HG03354 (cell line): ENCODE data around the gene GABBR2.
A peak's percentile ranks its signal among the peaks of the same experiment; 100 is the strongest.

Source experiments
- ATAC-seq: cut with Tn5 transposase; IDR thresholded peaks from one replicate; pipeline ENCODE4 v1.9.1; 2021; ENCODE audit warnings: mild to moderate bottlenecking; ENCODE audit not compliant: unreplicated experiment, poor library complexity, severe bottlenecking

The GABBR2 gene

DNA sequence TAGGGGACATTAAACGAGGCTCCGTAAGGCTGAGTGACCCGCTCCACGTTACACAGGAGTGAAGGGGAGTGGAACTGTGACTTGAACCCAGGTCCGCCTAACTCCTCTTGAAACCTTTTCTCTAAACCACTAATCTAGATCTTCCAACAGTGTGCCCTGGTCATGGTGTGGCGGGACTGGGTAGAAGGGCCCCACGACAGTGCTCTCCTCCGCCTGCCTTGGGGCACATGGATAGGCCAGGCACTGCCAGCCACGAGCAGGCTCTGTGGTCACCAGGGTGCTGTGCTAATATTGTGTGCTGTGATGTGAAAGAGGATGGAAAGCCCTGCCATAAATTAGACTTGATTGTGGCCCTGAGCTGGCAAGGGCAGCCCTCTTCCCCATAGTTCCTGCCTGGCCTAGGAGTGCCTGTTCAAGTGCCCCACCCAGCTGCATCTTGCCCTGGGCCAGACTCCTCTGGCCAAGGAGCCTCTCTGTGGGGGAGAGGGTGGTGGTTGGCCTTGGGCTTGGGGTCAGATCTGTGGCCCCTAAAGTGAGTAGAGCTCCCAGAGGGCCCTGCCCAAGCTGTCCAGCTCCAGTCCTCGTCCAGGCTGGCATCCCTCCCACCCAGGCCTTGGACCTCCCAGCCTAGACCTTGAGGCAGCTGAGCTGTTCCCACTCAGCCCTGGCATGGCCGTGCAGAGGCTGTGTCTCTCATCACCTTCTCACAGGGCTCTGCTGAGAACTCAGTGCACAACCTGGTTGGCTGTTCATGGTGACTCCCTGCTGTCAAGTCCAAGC, 385.5 kb downstream of the GABBR2 start:
- ATAC-seq: no peak

DNA sequence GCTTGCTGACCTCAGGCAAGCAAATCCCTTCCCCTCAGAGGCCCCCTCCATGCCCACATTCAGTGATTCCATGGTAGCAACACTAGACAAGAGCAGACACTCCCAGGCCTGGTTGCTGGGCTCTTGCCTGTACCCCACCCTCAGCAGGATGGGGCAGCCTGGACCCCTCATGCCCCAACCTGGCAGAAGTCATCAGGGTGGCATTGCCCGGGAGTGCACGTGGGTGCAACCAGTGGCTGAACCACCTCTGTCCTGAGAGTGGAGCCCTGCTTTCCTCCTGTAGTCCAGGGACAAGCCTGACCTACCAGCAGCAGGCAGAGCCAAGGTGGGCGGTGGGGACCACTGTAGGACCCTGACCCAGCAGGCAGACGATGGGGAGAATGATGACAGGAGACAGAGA, 387.5 kb downstream of the GABBR2 start:
- ATAC-seq: no peak

DNA sequence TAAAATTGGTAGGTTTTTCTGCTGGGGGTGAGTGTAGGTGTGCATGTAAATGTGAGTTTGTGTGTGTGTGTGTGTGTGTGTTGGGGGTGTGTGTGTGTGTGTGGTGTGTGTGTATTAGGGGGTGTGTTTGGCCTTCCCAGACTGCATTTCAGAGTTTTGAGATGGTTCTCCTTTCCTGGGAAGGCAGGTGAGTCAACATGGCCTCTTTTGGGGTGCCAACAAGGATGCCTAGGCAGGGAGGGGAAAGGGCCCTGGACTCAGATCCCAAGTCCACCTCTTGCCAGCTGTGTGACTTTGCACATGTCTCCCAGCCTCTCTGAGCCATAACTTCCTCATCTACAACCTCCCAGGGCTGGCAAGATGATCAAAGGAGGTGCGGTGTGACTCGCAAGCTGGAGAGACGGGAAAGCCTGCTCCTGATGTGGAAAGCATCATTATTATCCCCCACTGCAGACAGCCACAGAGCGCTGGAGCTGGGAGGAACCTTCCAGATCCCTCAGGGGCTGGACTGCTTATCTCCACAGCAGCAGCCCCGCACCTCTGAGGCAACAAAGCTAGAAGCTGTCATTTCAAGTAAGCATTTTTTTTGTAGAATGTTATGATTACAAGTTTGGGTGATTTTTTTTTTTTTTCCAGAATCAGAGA, 389.8 kb downstream of the GABBR2 start:
- no peak for ATAC-seq

DNA sequence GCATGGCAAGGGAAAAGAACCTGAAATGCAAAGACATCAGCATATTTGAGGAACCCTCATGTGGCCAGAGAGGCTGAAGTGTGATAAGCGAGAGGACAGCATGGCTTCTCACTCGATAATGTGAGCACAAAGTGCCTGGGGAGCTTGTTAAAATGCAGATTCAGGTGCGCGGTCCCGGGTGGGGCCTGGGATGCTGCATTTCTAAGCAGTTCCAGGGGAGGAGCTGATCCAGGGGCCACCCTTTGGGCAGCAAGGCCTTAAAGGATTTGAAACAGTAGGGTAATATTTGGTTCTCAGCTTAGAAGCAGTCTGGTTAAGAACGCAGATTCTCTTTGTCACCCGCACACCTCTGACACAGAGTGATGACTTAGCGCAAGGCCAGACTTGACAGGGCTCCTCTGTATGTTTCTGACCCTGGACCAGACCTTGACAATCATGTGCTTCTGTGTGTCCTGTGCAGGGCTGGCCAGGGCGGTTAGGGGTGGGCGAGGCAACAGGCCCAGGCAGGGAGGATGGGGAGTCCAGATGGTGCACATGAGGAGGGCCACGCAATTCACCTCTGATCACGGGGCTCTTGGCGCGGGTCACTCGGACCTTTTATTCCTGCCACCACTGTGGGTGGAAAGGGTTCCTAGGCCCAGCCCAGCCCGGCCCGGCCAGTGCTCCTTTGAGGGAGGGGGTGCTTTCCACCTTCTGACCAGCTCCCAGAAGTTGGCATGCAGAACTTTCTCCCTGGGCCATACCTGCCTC, 390.5 kb downstream of the GABBR2 start:
- ATAC-seq: no peak

DNA sequence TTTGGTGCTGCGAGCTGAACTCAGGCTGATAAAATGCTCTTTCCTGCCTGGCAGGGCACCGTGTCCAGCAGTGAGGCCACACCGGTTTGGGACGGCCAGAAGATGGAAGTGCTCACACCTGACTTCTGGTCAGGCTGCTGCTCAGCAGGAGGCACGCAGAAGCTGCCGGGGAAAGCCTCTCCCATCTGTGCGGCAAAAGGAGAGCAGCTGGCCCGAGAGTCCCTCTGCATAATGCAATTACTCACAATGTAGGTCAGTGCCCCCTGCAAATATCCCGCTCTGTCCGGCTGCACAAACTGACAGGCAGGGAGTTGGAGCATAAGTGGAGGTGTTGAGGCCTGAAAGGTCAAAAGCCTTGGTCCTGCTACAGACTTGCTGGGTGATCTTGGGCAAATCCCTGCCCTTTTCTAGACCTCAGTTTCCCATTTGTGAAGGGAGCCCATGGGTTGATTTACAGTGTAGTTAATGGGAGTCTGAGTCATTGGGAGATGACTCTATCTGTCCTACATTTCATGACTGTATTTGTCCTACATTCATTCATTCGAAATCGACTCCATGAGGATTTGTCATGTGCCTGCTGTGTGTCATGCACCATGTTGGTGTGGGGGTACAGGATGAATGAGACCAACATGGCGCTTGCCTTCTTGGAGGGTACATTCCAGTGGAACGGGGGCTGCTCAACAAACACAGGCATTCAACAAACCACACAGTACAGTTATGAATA, 391.4 kb downstream of the GABBR2 start:
- no peak for ATAC-seq

DNA sequence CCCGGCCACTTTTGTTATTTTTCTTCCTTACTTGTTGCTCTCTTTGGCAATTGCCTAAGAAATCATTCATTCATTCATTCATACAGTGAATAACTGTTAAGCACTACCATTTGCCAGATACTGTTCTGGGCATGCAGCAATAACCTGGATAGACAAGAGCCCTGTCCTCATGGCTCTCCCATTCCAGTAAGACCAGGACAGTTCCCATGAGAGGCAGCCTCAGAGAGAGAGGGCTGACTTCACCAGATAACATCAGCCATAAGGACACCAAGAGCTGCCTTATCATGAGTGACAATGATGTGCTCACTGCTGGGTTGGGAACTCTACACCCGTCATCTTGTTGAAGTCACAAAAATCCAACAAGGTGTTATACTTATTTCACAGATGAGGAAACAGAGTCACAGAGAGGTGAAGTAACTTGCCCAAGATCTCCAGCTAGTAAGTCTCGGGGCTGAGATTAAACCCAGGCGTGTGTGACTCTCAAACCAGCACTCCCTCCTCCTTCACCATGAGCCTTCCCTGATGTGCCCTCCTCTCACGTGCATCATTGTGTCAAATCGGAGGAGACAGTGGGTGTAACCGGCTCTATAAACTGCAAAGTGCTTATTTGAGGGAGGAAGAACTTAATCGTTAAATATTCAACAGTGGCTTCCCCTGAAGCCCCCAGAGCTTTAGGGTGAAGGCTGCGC, 392.1 kb downstream of the GABBR2 start:
- no peak for ATAC-seq

DNA sequence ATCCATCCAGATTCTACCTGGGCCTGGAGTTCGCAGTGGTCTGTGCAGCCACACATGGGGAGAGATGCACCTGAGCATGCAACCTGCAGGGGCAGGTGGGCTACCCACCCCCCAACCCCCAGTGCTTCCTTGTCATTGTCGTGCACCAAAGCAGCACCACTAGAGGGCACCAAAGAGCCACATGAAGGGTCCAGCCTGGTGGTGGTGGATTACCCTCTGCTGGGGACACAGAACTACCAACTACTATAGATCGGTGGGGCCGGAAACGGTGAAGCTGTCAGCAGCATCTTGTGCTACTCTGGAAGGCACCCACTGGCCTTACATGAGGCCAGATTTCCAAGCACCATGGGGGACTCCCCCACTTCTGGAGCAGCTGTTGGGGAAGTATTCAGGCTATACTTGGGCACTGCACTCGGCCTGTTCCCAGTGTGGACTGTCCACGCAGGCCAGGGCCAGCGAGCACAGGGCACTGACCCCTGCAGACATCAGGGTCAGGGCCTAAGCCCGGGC, 393.1 kb downstream of the GABBR2 start:
- peak; percentile 75 for ATAC-seq

DNA sequence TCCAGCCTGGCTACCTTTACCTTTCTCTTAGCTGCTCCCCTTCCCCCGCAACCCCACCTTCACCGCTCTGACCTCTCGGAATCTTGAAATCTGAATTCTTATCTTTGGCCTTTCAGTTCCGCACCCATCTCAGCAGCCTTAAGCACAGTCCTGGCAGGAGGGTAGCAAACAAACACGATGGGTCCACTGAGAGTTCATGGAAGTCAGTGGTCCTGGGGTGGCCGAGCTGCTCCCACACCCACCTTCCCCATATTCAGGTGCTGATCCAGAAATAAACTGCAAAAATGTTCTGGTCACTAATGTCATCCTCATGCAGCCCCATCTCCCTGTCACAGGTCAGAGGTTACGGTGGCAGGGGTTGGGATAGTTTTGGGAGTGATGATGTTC, 393.7 kb downstream of the GABBR2 start:
- no peak for ATAC-seq

DNA sequence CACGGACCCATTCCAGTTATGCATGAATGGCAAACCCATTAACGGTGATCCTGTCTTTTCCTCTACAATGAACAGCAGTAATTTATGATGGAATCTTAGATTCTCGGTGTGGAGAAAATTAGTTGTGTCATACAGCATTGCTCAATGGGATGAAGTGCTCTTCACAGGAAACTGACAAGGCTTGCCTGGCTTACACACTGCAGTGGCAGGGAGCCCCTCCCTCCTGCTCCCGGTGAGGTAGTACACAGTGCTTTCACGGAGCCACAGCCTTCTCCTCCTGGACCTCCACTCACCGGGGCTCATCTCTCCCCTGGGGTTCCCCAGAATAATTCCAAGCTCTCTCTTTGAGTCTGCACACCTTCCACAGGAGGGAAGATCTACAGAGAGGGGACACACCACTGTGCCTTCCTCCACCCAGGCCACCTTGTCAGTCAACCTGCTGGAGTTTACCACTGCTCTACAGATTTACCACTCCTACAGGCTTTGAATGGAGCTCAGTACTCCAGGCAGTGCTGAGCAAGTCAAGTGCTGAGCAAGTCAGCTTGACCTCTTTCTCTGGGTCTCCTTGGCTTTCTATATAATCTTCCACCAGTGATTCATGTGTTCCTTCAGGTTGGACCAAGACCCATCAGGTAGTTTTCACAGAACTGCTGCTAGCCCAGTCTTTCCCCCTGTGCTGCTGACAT, 394.2 kb downstream of the GABBR2 start:
- no peak for ATAC-seq

DNA sequence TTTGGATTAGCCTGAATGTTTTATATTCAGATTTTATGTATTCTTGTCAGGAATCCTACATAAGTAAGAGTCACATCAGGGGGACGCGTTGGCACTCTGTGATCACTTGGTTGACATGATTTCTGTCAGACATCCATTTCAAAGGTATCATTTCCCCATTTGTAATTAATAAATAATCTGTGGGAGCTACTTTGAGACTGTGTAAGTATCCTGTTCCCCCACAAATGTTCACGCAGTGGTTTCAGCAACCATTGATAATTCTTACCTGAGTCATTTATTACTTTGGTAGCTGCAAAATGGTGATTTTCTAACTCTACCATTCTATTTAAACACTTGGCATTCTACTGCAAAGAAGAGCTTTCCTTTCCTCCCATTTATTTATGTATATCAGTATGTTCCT, 396.4 kb downstream of the GABBR2 start:
- ATAC-seq: peak; percentile 64

DNA sequence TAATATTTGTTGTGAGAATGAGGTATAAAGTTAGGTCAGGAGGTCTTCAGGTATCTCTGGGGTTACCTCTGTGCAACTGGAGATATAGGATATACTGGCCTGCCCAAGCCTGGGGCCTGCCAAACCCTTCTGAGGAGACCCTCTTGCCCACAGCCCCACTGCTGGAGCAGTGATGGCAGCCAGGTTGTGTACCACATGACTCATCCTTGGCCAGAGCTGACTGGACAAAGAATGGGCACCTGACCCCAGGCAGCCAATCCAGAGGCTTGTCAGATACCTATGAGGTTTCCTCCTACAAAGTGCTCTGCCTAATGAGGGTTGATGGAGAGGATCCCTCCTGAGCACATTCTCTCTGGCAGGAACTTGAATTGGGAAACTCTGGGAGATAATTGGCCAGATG, 397.2 kb downstream of the GABBR2 start:
- ATAC-seq: no peak

DNA sequence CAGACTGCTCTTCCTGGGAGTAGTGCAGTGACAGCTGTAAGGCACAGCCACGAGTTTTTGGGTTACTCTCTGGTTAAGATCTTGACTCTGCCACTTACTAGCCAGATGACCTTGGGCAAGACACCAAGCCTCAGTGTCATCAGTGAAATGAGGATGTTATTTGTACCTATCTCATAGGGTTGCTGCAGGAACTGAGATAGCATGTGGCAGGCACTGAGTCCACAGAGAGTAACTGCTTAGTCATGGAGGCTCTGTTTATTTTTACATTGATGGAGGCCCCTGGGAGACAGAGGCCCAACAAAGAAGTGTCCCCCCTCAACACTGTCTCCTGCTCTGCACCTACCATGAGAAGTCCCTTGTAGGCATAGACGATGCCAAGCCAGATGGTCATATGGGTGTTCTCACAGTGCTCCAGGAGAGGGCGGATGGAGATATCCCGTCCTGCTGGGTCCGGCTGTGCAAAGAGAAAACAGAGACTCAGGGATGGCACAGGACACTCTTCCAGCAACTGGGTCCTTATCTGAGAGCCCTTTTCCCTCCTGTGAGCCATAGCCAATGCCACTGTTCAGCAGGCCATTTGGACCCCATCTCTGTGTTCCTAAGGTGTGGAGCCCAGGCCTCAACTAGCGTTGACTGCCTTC, 397.9 kb downstream of the GABBR2 start:
- ATAC-seq: no peak

DNA sequence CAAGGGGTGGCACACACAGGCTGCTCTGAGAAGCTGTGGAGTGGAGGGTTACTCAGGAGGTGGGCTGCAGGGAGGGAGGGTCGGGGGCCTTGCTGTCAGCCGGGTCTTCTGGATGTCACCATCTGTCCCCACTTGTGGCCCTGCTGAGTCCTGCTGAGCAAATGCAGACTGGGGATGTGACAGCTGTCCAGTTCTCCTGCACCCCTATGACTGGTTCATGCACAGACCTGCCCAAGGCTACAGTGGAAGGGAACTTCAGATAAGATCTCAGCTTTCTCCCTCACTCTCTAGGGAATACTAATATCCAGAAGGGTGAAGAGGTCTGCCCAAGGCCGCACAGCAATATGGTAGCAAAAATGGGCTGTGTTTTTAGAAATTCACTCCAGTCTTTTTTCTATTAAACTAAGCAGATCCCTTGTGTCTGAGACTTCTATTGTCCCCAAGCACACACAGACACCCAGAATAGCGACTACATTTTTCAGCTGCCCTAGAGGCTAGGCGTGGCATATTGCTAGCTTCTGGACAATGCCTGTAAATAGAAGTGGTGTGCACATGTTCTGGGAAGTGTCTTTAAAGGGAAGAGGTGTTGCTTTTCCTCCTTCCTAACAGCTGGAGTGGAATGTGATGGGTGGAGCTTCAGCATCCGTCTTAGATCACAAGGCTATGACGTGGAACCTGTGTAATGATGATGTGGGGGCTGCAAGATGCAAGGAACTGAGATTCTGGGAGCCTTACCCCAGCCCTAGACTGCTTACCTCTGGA, 402.2 kb downstream of the GABBR2 start:
- ATAC-seq: no peak

DNA sequence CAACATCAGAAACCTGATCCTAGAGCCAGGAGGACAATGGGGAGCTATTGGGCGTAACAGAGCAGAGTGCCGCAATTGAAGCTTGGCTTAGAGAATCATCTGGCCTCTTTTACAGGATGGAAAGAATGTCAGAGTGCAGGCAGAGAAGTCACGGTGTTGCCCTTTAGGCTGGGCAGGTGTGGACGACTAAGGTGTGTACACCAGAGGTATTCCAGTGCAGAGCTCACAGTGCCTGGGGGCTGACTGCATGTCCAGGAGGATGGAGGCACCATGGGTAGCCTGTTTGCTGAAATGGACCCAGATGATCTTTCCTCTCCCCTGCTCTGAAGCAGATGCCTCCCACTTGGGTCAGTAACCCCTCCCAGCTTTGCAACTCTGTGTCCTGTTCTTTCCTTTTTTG, 404.4 kb downstream of the GABBR2 start:
- ATAC-seq: no peak

DNA sequence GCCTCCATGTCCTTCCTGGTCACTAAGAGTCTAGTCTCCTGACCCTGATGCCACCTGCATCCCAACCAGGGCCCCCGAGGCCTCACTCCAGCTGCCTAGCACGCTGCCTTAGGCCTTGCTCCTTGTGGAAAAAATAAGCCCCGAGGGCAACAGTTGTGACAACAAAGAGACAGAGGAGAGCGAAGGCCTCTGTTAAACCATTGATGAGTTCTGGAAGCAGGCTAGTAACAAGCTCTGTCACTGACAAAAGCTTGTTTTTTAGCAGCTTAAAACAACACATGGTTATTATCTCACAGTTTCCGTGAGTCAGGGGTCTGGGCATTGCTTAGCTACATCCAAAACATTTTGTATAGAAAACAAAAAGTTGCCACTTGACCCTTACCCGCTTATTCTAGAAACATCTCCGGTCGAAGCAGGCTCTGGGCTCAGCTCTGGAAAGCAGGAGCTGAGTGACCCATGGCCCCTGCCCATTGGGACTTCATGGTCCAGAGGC, 405.1 kb downstream of the GABBR2 start:
- no peak for ATAC-seq

DNA sequence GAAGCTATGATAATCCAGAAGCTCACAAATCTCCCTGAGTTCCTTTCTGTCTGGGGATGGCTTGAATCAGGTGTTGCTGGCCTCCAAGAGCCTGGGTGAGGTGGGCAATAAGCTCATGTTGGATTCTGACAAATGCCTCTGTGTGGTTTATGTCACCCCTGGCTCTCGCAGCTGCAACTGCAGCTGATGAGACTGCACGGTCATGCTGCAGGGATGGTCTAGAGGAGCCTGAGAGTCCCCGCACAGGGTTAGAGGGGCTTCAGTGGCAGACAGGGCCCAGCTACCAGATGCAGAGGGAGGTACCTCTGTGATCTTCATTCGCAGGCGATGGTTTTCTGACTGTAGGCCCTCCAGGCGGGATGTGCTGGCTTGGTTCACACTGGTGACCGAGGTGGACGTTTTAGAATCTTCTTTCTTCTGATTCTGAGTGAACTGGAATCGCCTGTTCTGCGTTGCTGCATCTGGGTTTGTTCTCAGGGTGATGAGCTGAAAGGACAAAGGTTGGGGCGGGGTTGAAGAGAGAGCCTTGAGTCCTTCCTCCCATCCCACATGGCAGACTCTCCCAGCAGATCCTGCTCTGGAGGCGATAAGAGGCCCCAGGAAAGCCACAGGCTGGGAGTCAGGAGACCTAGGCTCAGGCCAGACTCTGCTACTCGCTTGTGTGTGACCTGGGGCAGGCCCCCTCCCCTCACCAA, 405.6 kb downstream of the GABBR2 start:
- no peak for ATAC-seq

DNA sequence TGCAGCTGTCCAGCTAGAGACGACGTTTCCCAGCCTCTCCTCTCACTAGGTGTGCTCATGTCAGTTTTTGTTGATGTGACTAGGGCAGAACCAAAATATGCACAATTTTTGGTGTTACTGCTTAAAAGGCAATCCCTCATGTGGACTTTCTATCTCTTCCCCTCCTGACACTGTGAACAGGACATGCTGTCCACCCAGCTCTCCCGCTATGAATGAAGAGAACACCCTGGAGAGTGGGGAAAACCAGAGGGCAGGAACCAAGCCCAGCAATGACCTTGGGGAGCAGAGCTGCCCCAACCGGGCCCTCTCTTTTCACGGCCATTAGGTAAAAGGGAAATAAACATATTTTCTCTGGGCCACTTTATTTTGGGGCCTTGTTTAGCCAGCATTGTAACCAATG, 406.6 kb downstream of the GABBR2 start:
- ATAC-seq: no peak
